Activated T-cell treated with anti-CD3 and anti-CD28 coated beads, Interleukin-2, amount 50 U/mL, for 48 hours (primary cell): Measurements from ENCODE around the gene TCP1.
A peak's percentile ranks its signal among the peaks of the same experiment; 100 is the strongest.
"Not testable (repeated sequence)": the region's sequence is repeated elsewhere in the genome, so short reads cannot be mapped to it uniquely, and the experiment has no call there.

Source experiments
- DNase-seq, 2 experiments: peaks; one replicate each; pipeline ENCODE4 v3.0.0-alpha.2; 2020

TCP1 gene

GRCh38 chr6:159769470-159769869 is 19.9 kb downstream of the TCP1 start:
- no peak for DNase-seq

GRCh38 chr6:159766906-159767305 is 22.5 kb downstream of the TCP1 start:
- no peak for DNase-seq

GRCh38 chr6:159762681-159763293 is 26.6 kb downstream of the TCP1 start:
- no peak for DNase-seq

- peak; percentile 91 to 93 for DNase-seq
These were observed 27.3 kb downstream of the TCP1 start, which contains the start of gene ACAT2 for GRCh38 chr6:159761873-159762680. ACAT2 (plus strand) TSS chr6:159762045; CDS start chr6:159762088, 43 bp downstream.

GRCh38 chr6:159761129-159761872 is 28.1 kb downstream of the TCP1 start:
- no peak for DNase-seq

GRCh38 chr6:159760602-159761057 is 28.8 kb downstream of the TCP1 start:
- no peak for DNase-seq

GRCh38 chr6:159759645-159760044 is 29.8 kb downstream of the TCP1 start:
- DNase-seq, result no peak

GRCh38 chr6:159758031-159759001 is 31.1 kb downstream of the TCP1 start:
- DNase-seq, result no peak

GRCh38 chr6:159756508-159756907 is 32.9 kb downstream of the TCP1 start:
- no peak for DNase-seq

GRCh38 chr6:159754959-159755914 is 34.2 kb downstream of the TCP1 start:
- DNase-seq, result no peak

GRCh38 chr6:159754401-159754800 is 35.0 kb downstream of the TCP1 start:
- DNase-seq, result no peak

- no peak for DNase-seq
These were observed 36.1 kb downstream of the TCP1 start for GRCh38 chr6:159753081-159753872.

GRCh38 chr6:159751448-159751847 is 38.0 kb downstream of the TCP1 start:
- DNase-seq, result no peak

- DNase-seq, result not testable (repeated sequence)
These were observed 41.3 kb downstream of the TCP1 start for GRCh38 chr6:159748127-159748526.

GRCh38 chr6:159746759-159747158 is 42.6 kb downstream of the TCP1 start:
- DNase-seq, result no peak

- no peak for DNase-seq
These were observed 44.3 kb downstream of the TCP1 start for GRCh38 chr6:159745081-159745480.

- no peak for DNase-seq
These were observed 47.2 kb downstream of the TCP1 start for GRCh38 chr6:159742165-159742564.

- DNase-seq, result no peak
These were observed 50.1 kb downstream of the TCP1 start for GRCh38 chr6:159739341-159739740.

- no peak for DNase-seq
These were observed 52.5 kb downstream of the TCP1 start for GRCh38 chr6:159736908-159737307.

- DNase-seq, result not testable (repeated sequence)
These were observed 56.0 kb downstream of the TCP1 start for GRCh38 chr6:159733395-159733794.
